ENCODE measurements around the gene CDH12.

Gene CDH12

GRCh38 chr5:21806271-21806670, 1046.9 kb downstream of the CDH12 start:
- DNase-seq = no peak

GRCh38 chr5:21802869-21803490, 1050.2 kb downstream of the CDH12 start:
- DNase-seq = no peak

DNA sequence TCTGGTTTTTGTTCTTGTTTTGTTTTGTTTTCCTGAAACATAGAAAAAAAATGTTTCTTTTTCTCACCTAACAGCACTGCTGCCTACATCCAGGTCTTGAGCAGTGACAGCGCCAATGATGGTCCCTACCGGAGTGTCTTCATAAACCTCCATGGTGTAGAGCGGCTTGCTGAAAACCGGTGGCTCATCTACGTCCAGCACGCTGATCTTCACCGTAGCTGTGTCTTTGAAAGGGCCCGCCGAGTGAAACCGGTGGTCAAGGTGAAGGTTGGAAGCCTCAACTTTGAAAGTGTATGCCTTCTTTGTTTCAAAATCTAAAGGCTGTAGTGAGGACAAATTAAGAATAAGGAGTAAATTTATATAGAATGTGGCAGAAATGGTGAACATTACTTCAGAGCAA, 1051.0 kb downstream of the CDH12 start:
- no peak for DNase-seq

GRCh38 chr5:21792748-21793147, 1060.4 kb downstream of the CDH12 start:
- DNase-seq = no peak

- no peak for DNase-seq
Observed at GRCh38 chr5:21791304-21791703, 1061.8 kb downstream of the CDH12 start.

GRCh38 chr5:21784487-21784886, 1068.7 kb downstream of the CDH12 start:
- no peak for DNase-seq

- DNase-seq = no peak
Observed at GRCh38 chr5:21783074-21783679, 1070.0 kb downstream of the CDH12 start.

DNA sequence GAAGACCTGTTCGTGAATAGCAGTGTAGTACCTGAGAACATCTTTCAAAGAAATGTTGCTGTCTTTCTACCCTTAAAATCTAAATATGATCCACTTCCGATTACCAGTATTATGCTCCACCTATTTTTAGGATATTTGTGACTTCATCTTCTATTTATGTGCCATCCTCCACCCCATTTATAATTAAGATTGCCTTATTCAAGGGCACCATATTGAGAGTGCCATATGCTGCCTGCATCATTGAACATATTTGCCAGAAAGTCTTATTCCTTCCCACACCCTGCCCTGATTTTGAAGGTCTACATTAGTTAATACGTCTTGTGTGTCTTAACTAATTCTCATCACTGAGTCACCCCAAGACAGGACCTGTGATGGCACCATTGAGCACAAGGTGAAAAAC, 1076.7 kb downstream of the CDH12 start:
- DNase-seq = no peak

DNA sequence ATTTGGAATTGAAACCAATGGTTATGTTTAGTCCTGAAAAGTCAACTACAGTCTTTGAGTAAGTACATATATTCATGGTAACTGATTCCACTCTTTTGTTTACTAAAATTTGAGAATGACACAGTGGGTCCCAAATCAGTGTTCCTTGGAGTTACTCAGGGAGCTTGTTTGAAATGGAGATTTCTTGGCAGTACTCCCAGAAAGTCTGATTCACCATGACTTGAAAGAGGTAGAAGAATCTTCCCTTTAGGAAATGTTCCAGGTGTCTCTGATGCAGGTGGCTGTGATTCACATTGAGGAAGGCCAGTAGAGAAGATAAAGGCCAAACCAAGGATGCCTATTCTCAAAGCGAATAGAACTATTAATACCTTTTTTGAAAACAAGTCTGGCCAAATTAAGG, 1078.3 kb downstream of the CDH12 start:
- DNase-seq = no peak

DNA sequence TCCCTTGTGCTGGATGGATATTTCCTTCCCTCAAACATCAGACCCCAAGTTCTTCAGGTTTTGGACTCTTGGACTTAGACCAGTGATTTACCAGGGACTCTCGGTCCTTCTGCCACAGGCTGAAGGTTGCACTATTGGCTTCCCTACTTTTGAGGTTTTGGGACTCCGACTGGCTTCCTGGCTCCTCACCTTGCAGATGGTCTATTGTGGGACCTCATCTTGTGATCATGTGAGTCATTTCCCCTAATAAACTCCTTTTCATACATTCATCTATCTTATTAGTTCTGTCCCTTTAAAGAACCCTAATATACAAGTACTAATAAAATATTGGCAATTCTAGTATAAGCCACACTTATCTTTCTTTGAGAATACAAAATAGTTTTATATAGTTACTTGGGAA, 1078.9 kb downstream of the CDH12 start:
- no peak for DNase-seq

DNA sequence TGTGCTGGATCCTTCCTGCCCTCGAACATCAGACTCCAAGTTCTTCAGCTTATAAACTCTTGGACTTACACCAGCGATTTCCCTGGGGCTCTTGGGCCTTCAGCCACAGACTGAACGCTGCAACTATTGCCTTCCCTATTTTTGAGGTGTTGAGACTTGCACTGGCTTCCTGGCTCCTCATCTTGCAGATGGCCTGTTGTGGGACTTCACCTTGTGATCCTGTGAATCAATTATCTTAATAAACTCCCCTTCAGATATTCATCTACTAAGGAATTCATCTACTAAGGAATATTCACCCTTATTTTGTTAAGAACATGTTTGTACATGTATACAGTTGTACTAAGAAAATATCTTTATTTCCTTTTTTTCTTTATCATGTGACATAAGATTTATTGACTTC, 1079.7 kb downstream of the CDH12 start:
- no peak for DNase-seq

GRCh38 chr5:21765406-21765805, 1087.7 kb downstream of the CDH12 start:
- DNase-seq = no peak

- no peak for DNase-seq
Observed at GRCh38 chr5:21739096-21739495, 1114.0 kb downstream of the CDH12 start.

DNA sequence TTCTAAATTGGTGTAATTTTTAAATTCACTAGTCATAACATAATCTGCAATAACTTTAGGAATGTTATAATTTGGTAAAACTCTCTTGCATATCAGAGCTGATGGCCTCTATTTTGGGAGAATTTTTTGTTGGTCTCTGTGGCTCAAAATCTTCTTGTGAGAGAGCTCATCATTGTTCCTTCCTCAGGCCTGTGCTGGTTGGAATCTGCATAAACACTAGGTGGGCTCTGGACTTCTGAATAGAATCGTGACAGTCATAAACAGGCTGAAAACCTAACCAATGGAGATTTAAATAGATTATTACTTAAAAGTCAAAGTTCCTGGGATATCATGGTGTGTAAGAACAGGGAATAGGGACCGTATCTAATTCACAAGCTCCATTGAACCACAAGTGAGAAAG, 1129.6 kb downstream of the CDH12 start:
- DNase-seq = no peak

GRCh38 chr5:21711866-21712758, 1141.0 kb downstream of the CDH12 start:
- DNase-seq = no peak

GRCh38 chr5:21709770-21710169, 1143.4 kb downstream of the CDH12 start:
- DNase-seq = no peak

DNA sequence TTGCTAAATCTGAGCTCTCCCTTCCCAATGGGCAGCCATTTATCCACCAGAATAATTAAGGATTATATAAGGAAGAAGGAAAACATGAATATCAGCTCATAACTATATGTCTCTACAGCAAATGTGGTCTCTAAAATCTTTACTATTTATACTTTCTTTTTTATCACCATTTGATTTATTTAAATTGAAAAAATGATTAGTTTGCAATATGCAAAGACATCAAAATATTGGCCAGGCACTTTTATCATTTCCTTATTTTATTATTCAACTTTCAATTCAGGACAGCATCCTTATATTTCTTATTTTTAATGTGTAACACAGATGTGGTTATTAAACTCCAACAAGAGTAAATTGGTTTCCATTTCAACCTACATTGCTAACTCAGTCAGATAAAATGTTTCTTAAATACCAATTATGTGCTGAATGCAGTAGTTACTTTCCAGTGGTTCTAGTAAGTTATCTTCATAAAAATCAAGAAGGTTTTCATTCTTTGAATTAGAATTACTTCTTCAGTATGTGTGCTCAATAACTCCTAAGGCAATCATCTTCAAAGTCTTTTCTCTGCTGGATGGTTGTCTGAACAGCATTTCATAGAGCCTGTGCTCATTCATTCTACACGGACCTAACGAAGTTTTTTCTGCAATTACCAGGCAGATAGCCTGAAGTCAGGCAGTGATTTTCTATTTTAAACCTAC, 1148.0 kb downstream of the CDH12 start:
- DNase-seq = no peak

DNA sequence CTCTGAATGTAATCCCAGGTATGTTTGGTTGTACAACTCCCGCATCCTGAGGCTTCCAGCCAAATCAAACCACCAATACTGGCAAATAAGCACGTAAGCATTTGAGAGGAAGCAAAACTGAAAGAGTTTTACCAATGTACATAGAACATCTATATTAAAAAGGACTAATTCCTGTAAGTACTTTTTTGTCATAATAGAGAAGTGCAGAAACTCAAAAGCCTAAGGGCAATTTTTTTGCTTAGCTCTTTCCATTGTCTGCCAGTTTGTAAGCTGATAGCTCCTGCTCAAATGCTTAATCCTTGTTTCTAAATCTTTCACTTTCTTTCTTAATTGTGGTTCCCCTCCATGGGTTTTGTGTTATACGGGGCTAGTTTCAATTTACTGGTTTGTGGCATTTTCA, 1151.8 kb downstream of the CDH12 start:
- DNase-seq = no peak

All from activated CD4-positive, alpha-beta T cell treated with anti-CD3 and anti-CD28 coated beads, Interleukin-2, amount 50 U/mL, for 4 hours (primary cell).